ENCODE measurements around the gene CMPK1. TPM values are rescaled to one million over a fixed set of nuclear protein-coding genes. Genes with fewer than 3 reads are reported as not detected.

CMPK1 gene
- total and polyA plus RNA-seq, 2 donors (not counting 3 experiments of a cell fraction or from before 2014, with no cell fraction given): 16.4 to 79.6 TPM

- no peak overlapping the region for H3K27ac ChIP-seq (ENCODE audit: insufficient read depth, low read depth, low read length)
- BruUV-seq (replicated peaks): no TSS peak
- no peak for TF ChIP-seq GATA2 (IDR thresholded peaks at IDR 0.05; ENCODE audit: insufficient read depth, insufficient read length, low read depth, low read length)
- TF ChIP-seq, protein P1, sequence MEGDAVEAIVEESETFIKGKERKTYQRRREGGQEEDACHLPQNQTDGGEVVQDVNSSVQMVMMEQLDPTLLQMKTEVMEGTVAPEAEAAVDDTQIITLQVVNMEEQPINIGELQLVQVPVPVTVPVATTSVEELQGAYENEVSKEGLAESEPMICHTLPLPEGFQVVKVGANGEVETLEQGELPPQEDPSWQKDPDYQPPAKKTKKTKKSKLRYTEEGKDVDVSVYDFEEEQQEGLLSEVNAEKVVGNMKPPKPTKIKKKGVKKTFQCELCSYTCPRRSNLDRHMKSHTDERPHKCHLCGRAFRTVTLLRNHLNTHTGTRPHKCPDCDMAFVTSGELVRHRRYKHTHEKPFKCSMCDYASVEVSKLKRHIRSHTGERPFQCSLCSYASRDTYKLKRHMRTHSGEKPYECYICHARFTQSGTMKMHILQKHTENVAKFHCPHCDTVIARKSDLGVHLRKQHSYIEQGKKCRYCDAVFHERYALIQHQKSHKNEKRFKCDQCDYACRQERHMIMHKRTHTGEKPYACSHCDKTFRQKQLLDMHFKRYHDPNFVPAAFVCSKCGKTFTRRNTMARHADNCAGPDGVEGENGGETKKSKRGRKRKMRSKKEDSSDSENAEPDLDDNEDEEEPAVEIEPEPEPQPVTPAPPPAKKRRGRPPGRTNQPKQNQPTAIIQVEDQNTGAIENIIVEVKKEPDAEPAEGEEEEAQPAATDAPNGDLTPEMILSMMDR (IDR thresholded peaks at IDR 0.05; ENCODE audit: extremely low read depth in 1 of 2, insufficient read depth in 1 of 2, low read depth in 1 of 2, low read length in 2 of 2): no peak
- TF ChIP-seq POLR2AphosphoS5 (IDR thresholded peaks at IDR 0.05; ENCODE audit: insufficient read depth, low read depth, low read length): no peak
- TF ChIP-seq JUN (IDR thresholded peaks at IDR 0.05; ENCODE audit: borderline replicate concordance, insufficient read depth, insufficient read length, low read depth): no peak
- no peak for TF ChIP-seq FOS (IDR thresholded peaks at IDR 0.05; ENCODE audit: borderline replicate concordance, insufficient read depth, low read length)
- no peak for TF ChIP-seq POLR2A (IDR thresholded peaks at IDR 0.05; ENCODE audit: low read depth, low read length)
- no peak for TF ChIP-seq EZH2 (IDR thresholded peaks at IDR 0.05; ENCODE audit: borderline replicate concordance, low read depth, low read length, severe bottlenecking)
- TF ChIP-seq, protein P2, sequence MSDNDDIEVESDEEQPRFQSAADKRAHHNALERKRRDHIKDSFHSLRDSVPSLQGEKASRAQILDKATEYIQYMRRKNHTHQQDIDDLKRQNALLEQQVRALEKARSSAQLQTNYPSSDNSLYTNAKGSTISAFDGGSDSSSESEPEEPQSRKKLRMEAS (IDR thresholded peaks at IDR 0.05; ENCODE audit: insufficient read depth, insufficient read length): no peak
- H3K9me3 ChIP-seq (replicated peaks; ENCODE audit: control insufficient read depth, insufficient read depth, low read length): no peaks in the 10 kb centered on the region
- POLR2A ChIA-PET: no interaction called here
- no peak overlapping the region for H3K4me3 ChIP-seq (replicated peaks in 1 of 3; ENCODE audit: insufficient read depth in 1 of 3, low read depth in 1 of 3, low read length in 3 of 3)
- dilution Hi-C loops (cut with MboI; ENCODE audit: extremely low pct_ligation_motif_present, low sequenced_read_pairs) (no loop called here), intact Hi-C loops (cut with micrococcal nuclease) (no loop called here)
- FAIRE-seq (no peak), DNase-seq (ENCODE audit: low read depth, low spot score) (no peak)
- no peaks in the 10 kb centered on the region for H3K4me1 ChIP-seq (ENCODE audit: control insufficient read depth, extremely low read depth, insufficient read depth, low read length)
- no peaks in the 10 kb centered on the region for H3K79me2 ChIP-seq (ENCODE audit: control insufficient read depth, insufficient read depth, low read length)
- no peaks in the 10 kb centered on the region for H3K27me3 ChIP-seq (ENCODE audit: control insufficient read depth in 2 of 2, insufficient read depth in 2 of 2, low read length in 2 of 2)
- CTCF ChIA-PET: interaction anchor here (0.6 to 3.0 kb wide), 7 partner anchors 10 to 145 kb away, joined by 3 to 22 read pairs (median 3); partner anchors contain the start of gene CMPK1
- H2AFZ ChIP-seq (ENCODE audit: low read depth, low read length): no peak overlapping the region
- H4K20me1 ChIP-seq (replicated peaks; ENCODE audit: control insufficient read depth, extremely low read depth, insufficient read depth, low read length): no peaks in the 10 kb centered on the region
- H3K9ac ChIP-seq (replicated peaks; ENCODE audit: extremely low read depth, insufficient read depth, low read length): no peak overlapping the region
- H3K36me3 ChIP-seq (ENCODE audit: control insufficient read depth in 2 of 2, extremely low read depth in 1 of 2, insufficient read depth in 2 of 2, low read length in 2 of 2): no peaks in the 10 kb centered on the region
- H3K9me1 ChIP-seq (replicated peaks; ENCODE audit: control insufficient read depth, extremely low read depth, insufficient read depth, low read length): no peaks in the 10 kb centered on the region
- H3K4me2 ChIP-seq (ENCODE audit: insufficient read depth, low read length): no peak overlapping the region
Observed at GRCh38 chr1:47323599-47324031, 10.0 kb upstream of the CMPK1 start.
